Hypothalamus (tissue), 51 donors: ENCODE measurements around the gene RHEB.
"Not testable (repeated sequence)": the region's sequence is repeated elsewhere in the genome, so short reads cannot be mapped to it uniquely, and the experiment has no call there.

ENCODE experiments used
- DNase-seq, 51 donors: peaks; one replicate each; lab custom pipeline; 2025; lab: John Stamatoyannopoulos, UW

Gene RHEB

GRCh38 chr7:151536178-151536577 is 16.5 kb upstream of the RHEB start:
- not testable (repeated sequence) for DNase-seq

- no peak for DNase-seq
These were observed 10.1 kb upstream of the RHEB start for GRCh38 chr7:151529842-151530241.

- DNase-seq: no peak
These were observed 5.2 kb upstream of the RHEB start for GRCh38 chr7:151524845-151525244.

- DNase-seq: no peak
These were observed 4.6 kb upstream of the RHEB start for GRCh38 chr7:151524331-151524730.

GRCh38 chr7:151520419-151521261 is 945 bp upstream of the RHEB start:
- peak in 31 of 51 donors; percentile 19 to 76 (median 43) for DNase-seq

GRCh38 chr7:151518947-151519764 is 539 bp downstream of the RHEB start:
- DNase-seq: peak in 23 of 51 donors; percentile 11 to 66 (median 50)

- DNase-seq: peak in 27 of 51 donors; percentile 10 to 56 (median 31)
These were observed 1.4 kb downstream of the RHEB start for GRCh38 chr7:151518105-151518946.

GRCh38 chr7:151517601-151518104 is 2.0 kb downstream of the RHEB start:
- DNase-seq: no peak

- DNase-seq: no peak
These were observed 4.5 kb downstream of the RHEB start for GRCh38 chr7:151515276-151515565.

GRCh38 chr7:151514461-151515275 is 5.0 kb downstream of the RHEB start:
- no peak for DNase-seq

- no peak for DNase-seq
These were observed 6.6 kb downstream of the RHEB start for GRCh38 chr7:151513133-151513532.

- no peak for DNase-seq
These were observed 7.3 kb downstream of the RHEB start for GRCh38 chr7:151512353-151512752.

- no peak for DNase-seq
These were observed 7.7 kb downstream of the RHEB start for GRCh38 chr7:151511946-151512345.

GRCh38 chr7:151511270-151511669 is 8.4 kb downstream of the RHEB start:
- no peak for DNase-seq

GRCh38 chr7:151509670-151510333 is 9.9 kb downstream of the RHEB start:
- no peak for DNase-seq

- DNase-seq: no peak
These were observed 10.7 kb downstream of the RHEB start for GRCh38 chr7:151508991-151509390.

GRCh38 chr7:151507806-151508205 is 11.9 kb downstream of the RHEB start:
- no peak for DNase-seq

GRCh38 chr7:151506901-151507382 is 12.8 kb downstream of the RHEB start:
- peak in 11 of 51 donors; percentile 6 to 56 (median 22) for DNase-seq

GRCh38 chr7:151505836-151506468 is 13.7 kb downstream of the RHEB start:
- no peak for DNase-seq
